H1 (cell line): ENCODE data around the gene RABGGTA. TPM values are rescaled to one million over a fixed set of nuclear protein-coding genes. Genes with fewer than 3 reads are reported as not detected.

Source experiments
- CTCF ChIA-PET: fragments of 300-600 bp; sonication (Branson Sonifier 250); formaldehyde crosslinking; loops from one replicate; lab custom pipeline; 2021; ENCODE audit not compliant: partially characterized antibody; lab: Charles Lee
- POLR2A ChIA-PET: fragments of 300-600 bp; sonication (Branson Sonifier 250); formaldehyde crosslinking; loops from one replicate; lab custom pipeline; 2021; ENCODE audit warnings: inconsistent platforms; ENCODE audit not compliant: partially characterized antibody; lab: Charles Lee
- DNase-seq, 2 experiments: peaks; one replicate each; pipeline versions ENCODE4 v3.0.0 to v3.0.0-alpha.2; 2010 to 2022; ENCODE audit warnings: low spot score in 2 of 2, low read depth in 1 of 2, mixed read lengths in 1 of 2
- FAIRE-seq: peaks from 2 replicates; lab custom pipeline; 2011; peaks lifted over from hg19 to GRCh38; lab: Jason Lieb, UNC
- H2AFZ ChIP-seq: 2 replicates; pipeline ENCODE4 v1.8.1; 2012; ENCODE audit warnings: low read length, inconsistent platforms
- H2AK5ac ChIP-seq: 2 replicates; pipeline ENCODE4 v1.6.1; 2013; ENCODE audit warnings: low read depth, low read length
- H2BK120ac ChIP-seq: replicated peaks from 2 replicates; pipeline ENCODE3; 2013; ENCODE audit warnings: low read depth, low read length, inconsistent platforms
- H2BK12ac ChIP-seq: 2 replicates; pipeline ENCODE4 v1.6.1; 2013; ENCODE audit warnings: low read depth, low read length
- H2BK15ac ChIP-seq: 2 replicates; pipeline ENCODE4 v1.6.1; 2013; ENCODE audit warnings: low read length
- H2BK20ac ChIP-seq: 2 replicates; pipeline ENCODE4 v1.6.1; 2013; ENCODE audit warnings: low read length
- H2BK5ac ChIP-seq: 2 replicates; pipeline ENCODE4 v1.6.1; 2013; ENCODE audit warnings: low read depth, low read length
- H3K14ac ChIP-seq: 2 replicates; pipeline ENCODE4 v1.6.1; 2013; ENCODE audit warnings: inconsistent platforms; ENCODE audit not compliant: insufficient read length
- H3K18ac ChIP-seq: 2 replicates; pipeline ENCODE4 v1.6.1; 2013; ENCODE audit warnings: low read length; ENCODE audit errors: extremely low read depth
- H3K23ac ChIP-seq: 2 replicates; pipeline ENCODE4 v1.6.1; 2013; ENCODE audit warnings: inconsistent platforms; ENCODE audit not compliant: insufficient read length
- H3K23me2 ChIP-seq: 2 replicates; pipeline ENCODE4 v1.6.1; 2013; ENCODE audit warnings: low read depth, low read length
- H3K27ac ChIP-seq: 2 replicates; pipeline ENCODE4 v1.6.1; 2011; ENCODE audit warnings: low read depth, low read length, inconsistent platforms
- H3K27me3 ChIP-seq, 4 experiments: replicated peaks in 1 of 4; 1 replicate in 1 of 4; 2 replicates in 3 of 4; pipeline versions ENCODE4 v1.6.1 to v1.8.1; 2011 to 2013; ENCODE audit warnings: low read length in 3 of 4, mild to moderate bottlenecking in 3 of 4, inconsistent platforms in 2 of 4, mixed read lengths in 2 of 4, moderate library complexity in 1 of 4; ENCODE audit not compliant: control insufficient read depth in 3 of 4, insufficient read depth in 3 of 4; ENCODE audit errors: extremely low read depth in 1 of 4
- H3K36me3 ChIP-seq, 4 experiments: 2 replicates each; pipeline versions ENCODE4 v1.6.1 to v1.8.1; 2011 to 2013; ENCODE audit warnings: mild to moderate bottlenecking in 4 of 4, low read length in 3 of 4, moderate library complexity in 2 of 4, control low read depth in 1 of 4, inconsistent platforms in 1 of 4; ENCODE audit not compliant: insufficient read depth in 4 of 4, control insufficient read depth in 2 of 4
- H3K4ac ChIP-seq: replicated peaks from 2 replicates; pipeline ENCODE3; 2013; ENCODE audit warnings: low read length, low read depth, mixed read lengths, inconsistent platforms; ENCODE audit not compliant: insufficient read length
- H3K4me1 ChIP-seq, 4 experiments: replicated peaks in 1 of 4; 1 replicate in 1 of 4; 2 replicates in 3 of 4; pipeline versions ENCODE4 v1.6.1 to v1.8.1; 2011 to 2013; ENCODE audit warnings: low read length in 3 of 4, inconsistent platforms in 2 of 4, mixed read lengths in 1 of 4; ENCODE audit not compliant: insufficient read depth in 4 of 4, control insufficient read depth in 3 of 4
- H3K4me2 ChIP-seq, 2 experiments: 2 replicates each; pipeline versions ENCODE4 v1.6.1 to v1.8.1; 2011 to 2013; ENCODE audit warnings: low read depth in 2 of 2, low read length in 2 of 2, control low read depth in 1 of 2, inconsistent platforms in 1 of 2, mild to moderate bottlenecking in 1 of 2; ENCODE audit not compliant: insufficient read depth in 1 of 2
- H3K4me3 ChIP-seq, 4 experiments: fragments of 200-600, 300-600 bp in 1 of 4; sonication (generic), shearing (Covaris generic), sonication (Bioruptor Twin) in 1 of 4; 2 replicates each; pipeline versions ENCODE4 v1.5.1 to v1.8.1; 2011 to 2016; ENCODE audit warnings: low read length in 4 of 4, low read depth in 3 of 4, control low read depth in 2 of 4, inconsistent platforms in 2 of 4, mild to moderate bottlenecking in 2 of 4, mixed read lengths in 1 of 4, moderate library complexity in 1 of 4; ENCODE audit not compliant: insufficient read depth in 2 of 4; ENCODE audit errors: extremely low read depth in 1 of 4
- H3K56ac ChIP-seq: replicated peaks from 2 replicates; pipeline ENCODE3; 2013; ENCODE audit warnings: low read depth, mild to moderate bottlenecking, mixed read lengths, low read length, inconsistent platforms; ENCODE audit not compliant: insufficient read length
- H3K79me1 ChIP-seq: 2 replicates; pipeline ENCODE4 v1.6.1; 2013; ENCODE audit warnings: low read depth, low read length, control low read depth
- H3K79me2 ChIP-seq, 2 experiments: 2 replicates each; pipeline versions ENCODE4 v1.6.1 to v1.8.1; 2012 to 2013; ENCODE audit warnings: low read length in 2 of 2, mild to moderate bottlenecking in 2 of 2, inconsistent platforms in 1 of 2; ENCODE audit not compliant: insufficient read depth in 2 of 2, control insufficient read depth in 1 of 2
- H3K9ac ChIP-seq, 4 experiments: replicated peaks in 1 of 4; 1 replicate in 1 of 4; 2 replicates in 3 of 4; pipeline versions ENCODE4 v1.6.1 to v1.8.1; 2011 to 2013; ENCODE audit warnings: low read depth in 3 of 4, low read length in 3 of 4, control low read depth in 2 of 4, mild to moderate bottlenecking in 2 of 4, moderate library complexity in 2 of 4, inconsistent platforms in 1 of 4; ENCODE audit errors: extremely low read depth in 1 of 4
- H3K9me3 ChIP-seq, 2 experiments: 2 replicates each; pipeline versions ENCODE4 v1.6.1 to v1.8.1; 2012 to 2013; ENCODE audit warnings: mild to moderate bottlenecking in 2 of 2, moderate library complexity in 2 of 2, control low read depth in 1 of 2, inconsistent platforms in 1 of 2, low read depth in 1 of 2, low read length in 1 of 2, mixed read lengths in 1 of 2; ENCODE audit not compliant: insufficient read depth in 2 of 2
- H4K20me1 ChIP-seq, 2 experiments: replicated peaks in 1 of 2; 2 replicates each; pipeline versions ENCODE3 to v1.8.1; 2011 to 2013; ENCODE audit warnings: inconsistent platforms in 2 of 2, low read length in 2 of 2, mild to moderate bottlenecking in 1 of 2; ENCODE audit not compliant: insufficient read depth in 2 of 2, control insufficient read depth in 1 of 2
- H4K5ac ChIP-seq: 2 replicates; pipeline ENCODE4 v1.6.1; 2013; ENCODE audit warnings: low read length, low read depth, mixed read lengths, inconsistent platforms; ENCODE audit not compliant: insufficient read length
- H4K8ac ChIP-seq: 2 replicates; pipeline ENCODE4 v1.8.0; 2013; ENCODE audit warnings: mild to moderate bottlenecking, moderate library complexity, low read length, inconsistent platforms; ENCODE audit not compliant: insufficient read depth; ENCODE audit errors: extremely low read depth
- H4K91ac ChIP-seq: replicated peaks from 2 replicates; pipeline ENCODE3; 2013; ENCODE audit warnings: low read length, mixed read lengths, inconsistent platforms; ENCODE audit not compliant: insufficient read length
- CBX5 ChIP-seq: fragments of 300-800, 300-1000 bp; sonication (generic); IDR thresholded peaks from 2 replicates; pipeline ENCODE4 v1.7.1; 2016; ENCODE audit warnings: antibody characterized with exemption, low read length, low read depth
- CHD1 ChIP-seq: IDR thresholded peaks from 2 replicates; pipeline ENCODE4 v1.6.1; 2012; ENCODE audit warnings: low read depth, low read length, improper control_type of control experiment
- CHD2 ChIP-seq: IDR thresholded peaks from 2 replicates; pipeline ENCODE4 v1.6.1; 2012; ENCODE audit warnings: low read length, improper control_type of control experiment
- EGR1 ChIP-seq: IDR thresholded peaks from 2 replicates; pipeline ENCODE4 v1.6.1; 2011; ENCODE audit warnings: low read depth, low read length, borderline replicate concordance
- HDAC6 ChIP-seq: IDR thresholded peaks from one replicate; pipeline ENCODE4 v1.7.1; 2012; ENCODE audit warnings: low read depth, mild to moderate bottlenecking, inconsistent platforms, low read length, moderate library complexity
- KDM4A ChIP-seq: IDR thresholded peaks from one replicate; pipeline ENCODE4 v1.7.1; 2012; ENCODE audit warnings: low read depth, mild to moderate bottlenecking, moderate library complexity, low read length, inconsistent platforms; ENCODE audit not compliant: severe bottlenecking
- PHF8 ChIP-seq: fragments of 200-600 bp; sonication (generic); conservative IDR thresholded peaks from 2 replicates; pipeline ENCODE4 v1.7.1; 2012; ENCODE audit warnings: low read depth, mild to moderate bottlenecking, inconsistent platforms, low read length, moderate library complexity
- RFX5 ChIP-seq: IDR thresholded peaks from 2 replicates; pipeline ENCODE4 v1.6.1; 2011; ENCODE audit warnings: low read depth, low read length, improper control_type of control experiment, borderline replicate concordance
- SAP30 ChIP-seq: fragments of 300-600 bp; sonication (generic); IDR thresholded peaks from 2 replicates; pipeline ENCODE4 v1.7.1; 2012; ENCODE audit warnings: low read length, moderate library complexity, mild to moderate bottlenecking, inconsistent platforms; ENCODE audit not compliant: insufficient read depth, insufficient replicate concordance
- YY1 ChIP-seq: IDR thresholded peaks from 2 replicates; pipeline ENCODE4 v1.6.1; 2011; ENCODE audit warnings: low read depth, mild to moderate bottlenecking, low read length
- WGBS, 2 experiments: shearing (Covaris generic) in 1 of 2; methylation state at CpG; one replicate each; pipeline versions ENCODE4 v1.1.6 to v1.1.7; 2013 to 2015; ENCODE audit warnings: low lambda C conversion rate in 2 of 2, mixed read lengths in 2 of 2, inconsistent platforms in 1 of 2, low coverage in 1 of 2, missing lambda C conversion rate in 1 of 2; ENCODE audit not compliant: insufficient replicate concordance in 2 of 2, insufficient coverage in 1 of 2, insufficient read length in 1 of 2; ENCODE audit errors: extremely low coverage in 1 of 2, missing lambda C conversion rate in 1 of 2; 5-methylcytosine and 5-hydroxymethylcytosine counted together
- polyA plus RNA-seq, 7 experiments: library from polyadenylated mRNA; depleted of rRNA in 3 of 7; stranded (reverse) in 5 of 7; unstranded in 2 of 7; fragments of >200 nt in 5 of 7; fragments of 200-250 nt in 2 of 7; gene quantifications; 1 replicate in 5 of 7; 2 replicates in 1 of 7; 4 replicates in 1 of 7; pipeline versions ENCODE4 v1.2.1 to v1.2.3, GENCODE V29; 2011 to 2013; ENCODE audit warnings: missing spikeins in 2 of 7, mixed read lengths in 2 of 7
- total RNA-seq: library from RNA; stranded (reverse); fragmentation: NEBNext Ultra II Directional; extraction: Animal tissue kit (Norgen Biotek cat#: 25700); gene quantifications from 2 replicates; pipeline ENCODE4 v1.2.1, GENCODE V29; 2021
- TF ChIP-seq, protein P1 (sequence below): IDR thresholded peaks from 2 replicates; pipeline ENCODE4 v1.6.1; 2011; ENCODE audit warnings: low read length, improper control_type of control experiment

RABGGTA gene
- total and polyA plus RNA-seq, 2 of the 8 experiments (the other 6 are each of a cell fraction or from before 2014, with no cell fraction given), result 16.0 to 49.8 TPM

DNA sequence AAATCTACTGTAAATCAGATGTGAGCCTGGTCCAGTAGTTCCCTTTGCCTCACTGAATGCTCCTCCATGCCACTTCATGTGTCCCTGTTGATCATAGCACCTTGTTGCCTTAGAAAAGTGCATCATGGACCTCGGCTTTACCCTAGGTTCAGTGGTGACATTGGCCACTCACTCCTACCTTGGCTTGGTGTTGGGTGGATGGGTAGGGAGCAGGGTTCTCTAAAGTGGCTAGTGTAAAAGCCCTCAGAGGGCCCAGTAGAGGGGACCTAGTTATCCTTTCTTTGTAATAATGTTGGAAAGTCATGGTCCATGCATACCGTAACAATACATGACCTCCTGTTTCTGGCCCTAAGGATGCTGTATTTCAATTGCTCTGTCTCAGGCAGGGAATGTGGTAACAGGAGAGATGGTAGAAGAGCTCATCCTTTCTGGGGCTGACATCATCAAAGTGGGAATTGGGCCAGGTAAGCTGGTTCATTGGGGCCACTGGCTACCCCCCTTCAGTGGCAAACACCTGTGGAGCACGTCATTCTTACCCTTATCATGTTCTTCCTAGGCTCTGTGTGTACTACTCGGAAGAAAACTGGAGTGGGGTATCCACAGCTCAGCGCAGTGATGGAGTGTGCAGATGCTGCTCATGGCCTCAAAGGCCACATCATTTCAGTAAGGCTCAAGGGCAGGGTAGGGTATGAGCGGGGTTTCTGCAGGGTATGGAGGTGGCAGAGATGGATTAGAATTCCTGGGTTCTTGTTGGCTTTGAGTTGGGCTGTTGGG, 34.5 kb downstream of the RABGGTA start:
- CTCF ChIA-PET, result interaction anchor here (1.7 to 2.5 kb wide), 3 partner anchors 21 to 96 kb away, joined by 6 to 10 read pairs (median 7); partner anchors contain the start of genes CIDEB and MDP1
- H3K14ac ChIP-seq, result no peak overlapping the region
- peaks cover 3 to 16% of the 10 kb centered on the region in 2 experiments for H4K20me1 ChIP-seq
- no peak for TF ChIP-seq CBX5
- no peak for TF ChIP-seq KDM4A
- TF ChIP-seq PHF8, result no peak
- no peak for TF ChIP-seq CHD1
- TF ChIP-seq YY1, result no peak
- no peak for TF ChIP-seq CHD2
- no peak for TF ChIP-seq SAP30
- no peak for TF ChIP-seq HDAC6
- no peak for TF ChIP-seq EGR1
- TF ChIP-seq, protein P1, sequence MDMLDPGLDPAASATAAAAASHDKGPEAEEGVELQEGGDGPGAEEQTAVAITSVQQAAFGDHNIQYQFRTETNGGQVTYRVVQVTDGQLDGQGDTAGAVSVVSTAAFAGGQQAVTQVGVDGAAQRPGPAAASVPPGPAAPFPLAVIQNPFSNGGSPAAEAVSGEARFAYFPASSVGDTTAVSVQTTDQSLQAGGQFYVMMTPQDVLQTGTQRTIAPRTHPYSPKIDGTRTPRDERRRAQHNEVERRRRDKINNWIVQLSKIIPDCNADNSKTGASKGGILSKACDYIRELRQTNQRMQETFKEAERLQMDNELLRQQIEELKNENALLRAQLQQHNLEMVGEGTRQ, result no peak
- no peak for TF ChIP-seq RFX5

More for the DNA sequence above, 34.5 kb downstream of the RABGGTA start:
- FAIRE-seq (no peak), DNase-seq (no peak)
- H3K27me3 ChIP-seq, result no peaks in the 10 kb centered on the region; a peak in 1 of 7 replicates
- H2BK12ac ChIP-seq, result no peak overlapping the region
- H3K4me2 ChIP-seq, result no peak overlapping the region
- no peak overlapping the region for H2AFZ ChIP-seq
- no peak overlapping the region for H3K18ac ChIP-seq
- no peaks in the 10 kb centered on the region; the same call in none of the 2 replicates for H3K79me1 ChIP-seq
- no peak overlapping the region for H3K4ac ChIP-seq
- H3K79me2 ChIP-seq, result peaks cover 0 to 14% of the 10 kb centered on the region in 2 experiments; a peak in 3 of 4 replicates
- no peak overlapping the region for H4K5ac ChIP-seq
- no peak overlapping the region for H2BK120ac ChIP-seq
- no peak overlapping the region; the same call in 1 of the 2 replicates for H4K8ac ChIP-seq
- peaks cover 0 to 11% (median 4%) of the 10 kb centered on the region in 4 experiments; a peak in 5 of 7 replicates for H3K4me1 ChIP-seq
- H3K36me3 ChIP-seq, result peaks cover 19 to 58% (median 48%) of the 10 kb centered on the region in 4 experiments
- H4K91ac ChIP-seq, result no peak overlapping the region
- no peak overlapping the region for H2BK5ac ChIP-seq
- no peak overlapping the region for H3K4me3 ChIP-seq
- H2BK20ac ChIP-seq, result no peak overlapping the region
- POLR2A ChIA-PET, result interaction anchor here (0.8 to 5.1 kb wide), 6 partner anchors 9 to 108 kb away, joined by 3 to 19 read pairs (median 4); partner anchors contain the start of genes CHMP4A and MDP1
- H2AK5ac ChIP-seq, result no peak overlapping the region
- H3K9ac ChIP-seq, result no peak overlapping the region; a peak in 1 of 7 replicates
- 96% methylated on average over 6 of the region's 6 CpGs; no CpG with 5 or more reads in 1 of the 2 experiments for WGBS, 2 experiments
- H3K56ac ChIP-seq, result no peak overlapping the region
- peaks cover 11% of the 10 kb centered on the region for H3K23me2 ChIP-seq
- no peak overlapping the region for H3K23ac ChIP-seq
- no peaks in the 10 kb centered on the region for H3K9me3 ChIP-seq
- no peak overlapping the region for H2BK15ac ChIP-seq
- no peak overlapping the region for H3K27ac ChIP-seq
